ENCODE results near the gene FOXL1.

DNA sequence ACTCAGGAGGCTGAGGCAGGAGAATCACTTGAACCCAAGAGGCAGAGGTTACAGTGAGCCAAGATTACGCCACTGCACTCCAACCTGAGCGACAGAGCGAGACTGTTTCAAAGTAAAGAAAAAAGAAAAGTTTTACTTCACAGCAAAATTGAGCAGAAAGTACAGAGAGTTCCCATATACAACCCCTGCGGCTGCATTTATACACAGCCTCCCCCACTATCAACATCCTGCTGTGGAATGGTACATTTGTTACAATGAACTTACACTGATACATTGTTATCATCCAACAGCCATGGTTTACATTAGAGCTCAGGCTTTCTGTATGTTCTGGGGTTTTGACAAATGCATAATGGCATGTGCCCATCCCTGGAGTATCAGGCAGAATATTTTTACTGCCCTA is 20.8 kb upstream of the FOXL1 start:
- TF ChIP-seq, protein P1, sequence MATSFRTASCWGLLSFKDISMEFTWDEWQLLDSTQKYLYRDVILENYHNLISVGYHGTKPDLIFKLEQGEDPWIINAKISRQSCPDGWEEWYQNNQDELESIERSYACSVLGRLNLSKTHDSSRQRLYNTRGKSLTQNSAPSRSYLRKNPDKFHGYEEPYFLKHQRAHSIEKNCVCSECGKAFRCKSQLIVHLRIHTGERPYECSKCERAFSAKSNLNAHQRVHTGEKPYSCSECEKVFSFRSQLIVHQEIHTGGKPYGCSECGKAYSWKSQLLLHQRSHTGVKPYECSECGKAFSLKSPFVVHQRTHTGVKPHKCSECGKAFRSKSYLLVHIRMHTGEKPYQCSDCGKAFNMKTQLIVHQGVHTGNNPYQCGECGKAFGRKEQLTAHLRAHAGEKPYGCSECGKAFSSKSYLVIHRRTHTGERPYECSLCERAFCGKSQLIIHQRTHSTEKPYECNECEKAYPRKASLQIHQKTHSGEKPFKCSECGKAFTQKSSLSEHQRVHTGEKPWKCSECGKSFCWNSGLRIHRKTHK (tag by site-specific recombination; IDR thresholded peaks at IDR 0.05): no peak
- TF ChIP-seq, protein P2, sequence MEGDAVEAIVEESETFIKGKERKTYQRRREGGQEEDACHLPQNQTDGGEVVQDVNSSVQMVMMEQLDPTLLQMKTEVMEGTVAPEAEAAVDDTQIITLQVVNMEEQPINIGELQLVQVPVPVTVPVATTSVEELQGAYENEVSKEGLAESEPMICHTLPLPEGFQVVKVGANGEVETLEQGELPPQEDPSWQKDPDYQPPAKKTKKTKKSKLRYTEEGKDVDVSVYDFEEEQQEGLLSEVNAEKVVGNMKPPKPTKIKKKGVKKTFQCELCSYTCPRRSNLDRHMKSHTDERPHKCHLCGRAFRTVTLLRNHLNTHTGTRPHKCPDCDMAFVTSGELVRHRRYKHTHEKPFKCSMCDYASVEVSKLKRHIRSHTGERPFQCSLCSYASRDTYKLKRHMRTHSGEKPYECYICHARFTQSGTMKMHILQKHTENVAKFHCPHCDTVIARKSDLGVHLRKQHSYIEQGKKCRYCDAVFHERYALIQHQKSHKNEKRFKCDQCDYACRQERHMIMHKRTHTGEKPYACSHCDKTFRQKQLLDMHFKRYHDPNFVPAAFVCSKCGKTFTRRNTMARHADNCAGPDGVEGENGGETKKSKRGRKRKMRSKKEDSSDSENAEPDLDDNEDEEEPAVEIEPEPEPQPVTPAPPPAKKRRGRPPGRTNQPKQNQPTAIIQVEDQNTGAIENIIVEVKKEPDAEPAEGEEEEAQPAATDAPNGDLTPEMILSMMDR (tag by site-specific recombination; IDR thresholded peaks at IDR 0.05): no peak
- no peak for TF ChIP-seq ZNF623 (tag by site-specific recombination; IDR thresholded peaks at IDR 0.05)

Measured in HEK293 (cell line).